ENCODE data around the gene CPEB4. TPM values are rescaled to one million over a fixed set of nuclear protein-coding genes. Genes with fewer than 3 reads are reported as not detected.

Gene CPEB4
- total RNA-seq, 1 donor from 2014 or later: 32.4 TPM

- Histone ChIP-seq H3K9ac (ENCODE audit: low read depth in 1 of 3, low read length in 3 of 3) (no peak overlapping the region), H3K36me3 (ENCODE audit: control insufficient read depth in 3 of 3, insufficient read depth in 3 of 3, low read length in 3 of 3) (peaks cover 0 to 4% (median 3%) of the 10 kb centered on the region in 3 donors), H3K4me3 (ENCODE audit: low read length in 3 of 3) (no peak overlapping the region), H3K27ac (ENCODE audit: low read depth, low read length) (no peak overlapping the region), H3K27me3 (ENCODE audit: control insufficient read depth in 3 of 3, insufficient read depth in 3 of 3, low read length in 3 of 3) (no peaks in the 10 kb centered on the region), H3K9me3 (ENCODE audit: control insufficient read depth in 3 of 3, low read length in 3 of 3) (no peaks in the 10 kb centered on the region), H3K4me1 (ENCODE audit: control insufficient read depth in 3 of 3, insufficient read depth in 3 of 3, low read length in 3 of 3) (peaks cover 5 to 17% (median 12%) of the 10 kb centered on the region in 3 donors)
These were observed 47.2 kb downstream of the CPEB4 start for GRCh38 chr5:173935396-173935795.

DNA sequence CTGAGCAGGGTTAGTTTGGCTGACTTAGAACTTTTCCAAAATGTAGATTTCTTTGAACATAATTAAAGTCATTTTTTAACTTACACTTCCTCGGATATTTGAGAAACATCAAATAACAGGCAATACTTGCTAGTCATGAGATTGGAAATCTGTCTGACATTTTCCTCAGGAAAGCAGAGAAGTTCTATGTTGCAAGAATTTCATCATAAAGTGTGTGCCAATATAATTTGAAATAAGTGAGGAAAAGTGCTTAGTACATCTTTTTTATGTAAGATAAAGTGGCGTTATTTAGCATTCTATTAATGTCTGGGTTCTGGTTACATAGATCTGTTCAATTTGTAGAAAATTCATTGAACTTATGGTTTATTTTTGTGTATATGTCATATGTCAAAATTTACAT, 52.1 kb downstream of the CPEB4 start:
- Histone ChIP-seq H3K4me3 (ENCODE audit: low read length in 3 of 3) (no peak overlapping the region), H3K4me1 (ENCODE audit: control insufficient read depth in 3 of 3, insufficient read depth in 3 of 3, low read length in 3 of 3) (peaks cover 12 to 24% (median 17%) of the 10 kb centered on the region in 3 donors), H3K9me3 (ENCODE audit: control insufficient read depth in 3 of 3, low read length in 3 of 3) (no peaks in the 10 kb centered on the region), H3K9ac (ENCODE audit: low read depth in 1 of 3, low read length in 3 of 3) (no peak overlapping the region), H3K36me3 (ENCODE audit: control insufficient read depth in 3 of 3, insufficient read depth in 3 of 3, low read length in 3 of 3) (peaks cover 5 to 6% (median 5%) of the 10 kb centered on the region in 3 donors), H3K27ac (ENCODE audit: low read depth, low read length) (no peak overlapping the region), H3K27me3 (ENCODE audit: control insufficient read depth in 3 of 3, insufficient read depth in 3 of 3, low read length in 3 of 3) (no peaks in the 10 kb centered on the region)

- H3K9ac ChIP-seq (ENCODE audit: low read depth in 1 of 3, low read length in 3 of 3): no peak overlapping the region
- H3K27ac ChIP-seq (ENCODE audit: low read depth, low read length): peak overlapping the region; percentile 59
- H3K36me3 ChIP-seq (ENCODE audit: control insufficient read depth in 3 of 3, insufficient read depth in 3 of 3, low read length in 3 of 3): peaks cover 5 to 14% (median 11%) of the 10 kb centered on the region in 3 donors
- no peaks in the 10 kb centered on the region for H3K9me3 ChIP-seq (ENCODE audit: control insufficient read depth in 3 of 3, low read length in 3 of 3)
- no peak overlapping the region for H3K4me3 ChIP-seq (ENCODE audit: low read length in 3 of 3)
- peaks cover 13 to 24% (median 18%) of the 10 kb centered on the region in 3 donors for H3K4me1 ChIP-seq (ENCODE audit: control insufficient read depth in 3 of 3, insufficient read depth in 3 of 3, low read length in 3 of 3)
- H3K27me3 ChIP-seq (ENCODE audit: control insufficient read depth in 3 of 3, insufficient read depth in 3 of 3, low read length in 3 of 3): no peaks in the 10 kb centered on the region
These were observed 53.0 kb downstream of the CPEB4 start for GRCh38 chr5:173941102-173941501.

DNA sequence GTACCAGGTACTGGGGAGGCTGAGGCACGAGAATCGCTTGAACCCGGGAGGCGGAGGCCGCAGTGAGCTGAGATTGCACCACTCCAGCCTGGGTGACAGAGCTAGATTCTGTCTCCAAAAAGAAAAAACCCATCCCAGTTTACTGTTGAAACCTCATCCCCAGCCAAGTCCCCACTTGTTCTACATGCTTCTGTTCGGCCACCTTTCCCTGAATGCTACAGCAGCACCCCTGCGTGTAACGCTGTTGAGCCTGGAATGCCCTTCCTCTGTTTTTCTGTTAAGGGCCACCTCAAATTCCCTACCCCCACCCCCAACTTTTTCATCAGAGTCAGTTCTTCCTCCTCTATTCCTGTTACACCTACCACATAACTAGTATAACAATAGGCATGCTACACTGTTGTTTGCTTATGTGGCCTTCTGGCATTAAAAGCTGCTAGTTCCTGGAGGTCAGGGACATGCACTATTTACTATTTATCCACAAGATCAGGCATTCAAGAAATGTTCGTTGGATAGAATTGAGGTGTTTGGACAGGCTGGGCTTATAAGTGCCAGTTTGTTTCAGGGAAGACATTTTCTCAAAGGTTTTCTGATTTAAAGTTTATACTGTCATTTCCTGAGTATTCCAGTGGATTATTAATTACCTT, 53.7 kb downstream of the CPEB4 start:
- no peaks in the 10 kb centered on the region for H3K27me3 ChIP-seq (ENCODE audit: control insufficient read depth in 3 of 3, insufficient read depth in 3 of 3, low read length in 3 of 3)
- no peaks in the 10 kb centered on the region for H3K9me3 ChIP-seq (ENCODE audit: control insufficient read depth in 3 of 3, low read length in 3 of 3)
- H3K27ac ChIP-seq (ENCODE audit: low read depth, low read length): peak overlapping the region; percentile 59
- H3K9ac ChIP-seq (ENCODE audit: low read depth in 1 of 3, low read length in 3 of 3): peak overlapping the region in 1 of 3 donors; percentile 16
- H3K4me1 ChIP-seq (ENCODE audit: control insufficient read depth in 3 of 3, insufficient read depth in 3 of 3, low read length in 3 of 3): peaks cover 13 to 19% (median 18%) of the 10 kb centered on the region in 3 donors
- H3K4me3 ChIP-seq (ENCODE audit: low read length in 3 of 3): no peak overlapping the region
- peaks cover 11 to 21% (median 17%) of the 10 kb centered on the region in 3 donors for H3K36me3 ChIP-seq (ENCODE audit: control insufficient read depth in 3 of 3, insufficient read depth in 3 of 3, low read length in 3 of 3)

GRCh38 chr5:173944511-173944910, 56.4 kb downstream of the CPEB4 start:
- Histone ChIP-seq H3K9ac (ENCODE audit: low read depth in 1 of 3, low read length in 3 of 3) (peak overlapping the region in 2 of 3 donors; percentile 1 to 24), H3K36me3 (ENCODE audit: control insufficient read depth in 3 of 3, insufficient read depth in 3 of 3, low read length in 3 of 3) (peaks cover 29 to 42% (median 32%) of the 10 kb centered on the region in 3 donors), H3K4me1 (ENCODE audit: control insufficient read depth in 3 of 3, insufficient read depth in 3 of 3, low read length in 3 of 3) (peaks cover 13 to 19% (median 18%) of the 10 kb centered on the region in 3 donors), H3K27me3 (ENCODE audit: control insufficient read depth in 3 of 3, insufficient read depth in 3 of 3, low read length in 3 of 3) (no peaks in the 10 kb centered on the region), H3K4me3 (ENCODE audit: low read length in 3 of 3) (no peak overlapping the region), H3K9me3 (ENCODE audit: control insufficient read depth in 3 of 3, low read length in 3 of 3) (no peaks in the 10 kb centered on the region), H3K27ac (ENCODE audit: low read depth, low read length) (peak overlapping the region; percentile 37)

- Histone ChIP-seq H3K4me3 (ENCODE audit: low read length in 3 of 3) (no peak overlapping the region), H3K27ac (ENCODE audit: low read depth, low read length) (peak overlapping the region; percentile 37), H3K9me3 (ENCODE audit: control insufficient read depth in 3 of 3, low read length in 3 of 3) (no peaks in the 10 kb centered on the region), H3K4me1 (ENCODE audit: control insufficient read depth in 3 of 3, insufficient read depth in 3 of 3, low read length in 3 of 3) (peaks cover 13 to 19% (median 18%) of the 10 kb centered on the region in 3 donors), H3K27me3 (ENCODE audit: control insufficient read depth in 3 of 3, insufficient read depth in 3 of 3, low read length in 3 of 3) (no peaks in the 10 kb centered on the region), H3K9ac (ENCODE audit: low read depth in 1 of 3, low read length in 3 of 3) (no peak overlapping the region), H3K36me3 (ENCODE audit: control insufficient read depth in 3 of 3, insufficient read depth in 3 of 3, low read length in 3 of 3) (peaks cover 31 to 48% (median 35%) of the 10 kb centered on the region in 3 donors)
These were observed 57.0 kb downstream of the CPEB4 start for GRCh38 chr5:173945160-173945559.

- Histone ChIP-seq H3K27ac (ENCODE audit: low read depth, low read length) (no peak overlapping the region), H3K9ac (ENCODE audit: low read depth in 1 of 3, low read length in 3 of 3) (no peak overlapping the region), H3K9me3 (ENCODE audit: control insufficient read depth in 3 of 3, low read length in 3 of 3) (no peaks in the 10 kb centered on the region), H3K27me3 (ENCODE audit: control insufficient read depth in 3 of 3, insufficient read depth in 3 of 3, low read length in 3 of 3) (no peaks in the 10 kb centered on the region), H3K4me1 (ENCODE audit: control insufficient read depth in 3 of 3, insufficient read depth in 3 of 3, low read length in 3 of 3) (peaks cover 13 to 19% (median 18%) of the 10 kb centered on the region in 3 donors), H3K36me3 (ENCODE audit: control insufficient read depth in 3 of 3, insufficient read depth in 3 of 3, low read length in 3 of 3) (peaks cover 39 to 58% (median 43%) of the 10 kb centered on the region in 3 donors), H3K4me3 (ENCODE audit: low read length in 3 of 3) (no peak overlapping the region)
These were observed 58.2 kb downstream of the CPEB4 start for GRCh38 chr5:173946323-173946722.

DNA sequence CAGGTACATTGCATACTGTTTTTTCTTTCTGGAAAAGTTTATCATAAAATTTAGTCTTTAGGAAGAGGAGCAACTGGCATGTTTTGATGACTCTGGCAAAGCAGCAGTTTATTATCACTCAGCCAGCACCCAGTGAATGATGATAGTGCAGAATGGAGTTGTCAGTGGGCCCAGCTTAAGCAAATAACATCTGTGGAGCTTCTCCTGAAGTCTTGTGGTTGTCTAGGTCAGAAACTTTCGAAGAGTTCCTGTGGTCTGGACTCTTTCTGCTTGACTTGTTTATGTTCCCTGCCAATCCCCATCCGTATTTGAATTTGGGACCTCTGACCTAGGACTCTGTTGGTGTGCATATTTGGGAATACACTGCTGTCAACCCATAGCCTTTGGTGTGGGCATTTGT, 62.7 kb downstream of the CPEB4 start:
- Histone ChIP-seq H3K9me3 (ENCODE audit: control insufficient read depth in 3 of 3, low read length in 3 of 3) (no peaks in the 10 kb centered on the region), H3K4me3 (ENCODE audit: low read length in 3 of 3) (no peak overlapping the region), H3K4me1 (ENCODE audit: control insufficient read depth in 3 of 3, insufficient read depth in 3 of 3, low read length in 3 of 3) (peaks cover 10 to 15% (median 15%) of the 10 kb centered on the region in 3 donors), H3K27me3 (ENCODE audit: control insufficient read depth in 3 of 3, insufficient read depth in 3 of 3, low read length in 3 of 3) (no peaks in the 10 kb centered on the region), H3K9ac (ENCODE audit: low read depth in 1 of 3, low read length in 3 of 3) (no peak overlapping the region), H3K36me3 (ENCODE audit: control insufficient read depth in 3 of 3, insufficient read depth in 3 of 3, low read length in 3 of 3) (peaks cover 62 to 74% (median 64%) of the 10 kb centered on the region in 3 donors), H3K27ac (ENCODE audit: low read depth, low read length) (no peak overlapping the region)

- Histone ChIP-seq H3K36me3 (ENCODE audit: control insufficient read depth in 3 of 3, insufficient read depth in 3 of 3, low read length in 3 of 3) (peaks cover 45 to 57% (median 51%) of the 10 kb centered on the region in 3 donors), H3K9ac (ENCODE audit: low read depth in 1 of 3, low read length in 3 of 3) (no peak overlapping the region), H3K27ac (ENCODE audit: low read depth, low read length) (peak overlapping the region; percentile 89), H3K27me3 (ENCODE audit: control insufficient read depth in 3 of 3, insufficient read depth in 3 of 3, low read length in 3 of 3) (no peaks in the 10 kb centered on the region), H3K4me1 (ENCODE audit: control insufficient read depth in 3 of 3, insufficient read depth in 3 of 3, low read length in 3 of 3) (peaks cover 10 to 17% (median 17%) of the 10 kb centered on the region in 3 donors), H3K9me3 (ENCODE audit: control insufficient read depth in 3 of 3, low read length in 3 of 3) (no peaks in the 10 kb centered on the region), H3K4me3 (ENCODE audit: low read length in 3 of 3) (no peak overlapping the region)
These were observed 65.5 kb downstream of the CPEB4 start for GRCh38 chr5:173953528-173954090.
